GM19328 (cell line): ENCODE results near the gene KCNAB2.

Experiments used
- ATAC-seq: cut with Tn5 transposase; IDR thresholded peaks from one replicate; pipeline ENCODE4 v1.9.1; 2021; ENCODE audit warnings: mild to moderate bottlenecking, moderate library complexity; ENCODE audit not compliant: unreplicated experiment

KCNAB2 gene

DNA sequence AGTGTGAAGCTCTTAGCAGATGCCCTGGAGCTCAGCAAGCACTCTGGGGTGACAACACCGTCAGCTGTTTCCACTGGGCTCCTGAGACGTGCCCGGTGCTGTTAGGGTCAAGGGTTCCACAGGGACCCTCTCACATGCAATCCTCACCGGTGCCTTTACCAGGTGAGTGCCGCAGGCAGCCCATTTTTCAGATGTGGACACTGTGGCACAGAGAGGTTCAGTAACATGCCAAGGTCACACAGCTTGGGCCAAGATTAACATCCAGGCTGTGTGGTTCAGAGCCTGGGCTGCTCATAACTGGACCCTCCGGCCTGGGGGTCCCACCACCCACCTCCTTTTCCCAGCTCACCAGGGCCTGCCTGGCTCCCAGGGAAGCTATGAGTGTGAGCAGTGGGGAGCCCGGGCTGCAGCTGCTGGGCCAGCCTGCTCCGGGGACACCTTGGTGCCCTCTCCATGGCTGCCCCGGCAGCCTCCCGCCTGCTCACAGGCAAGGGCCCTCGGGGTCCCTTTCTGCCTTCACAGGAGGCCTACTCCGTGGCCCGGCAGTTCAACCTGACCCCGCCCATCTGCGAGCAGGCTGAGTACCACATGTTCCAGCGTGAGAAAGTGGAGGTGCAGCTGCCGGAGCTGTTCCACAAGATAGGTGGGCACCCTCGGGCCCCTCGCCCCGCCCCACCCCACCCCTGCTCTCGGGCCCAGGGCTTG is 49.3 kb downstream of the KCNAB2 start:
- ATAC-seq: no peak

GRCh38 chr1:6095511-6096242 is 50.0 kb downstream of the KCNAB2 start:
- ATAC-seq: no peak

GRCh38 chr1:6096243-6097116 is 50.8 kb downstream of the KCNAB2 start:
- ATAC-seq: no peak

DNA sequence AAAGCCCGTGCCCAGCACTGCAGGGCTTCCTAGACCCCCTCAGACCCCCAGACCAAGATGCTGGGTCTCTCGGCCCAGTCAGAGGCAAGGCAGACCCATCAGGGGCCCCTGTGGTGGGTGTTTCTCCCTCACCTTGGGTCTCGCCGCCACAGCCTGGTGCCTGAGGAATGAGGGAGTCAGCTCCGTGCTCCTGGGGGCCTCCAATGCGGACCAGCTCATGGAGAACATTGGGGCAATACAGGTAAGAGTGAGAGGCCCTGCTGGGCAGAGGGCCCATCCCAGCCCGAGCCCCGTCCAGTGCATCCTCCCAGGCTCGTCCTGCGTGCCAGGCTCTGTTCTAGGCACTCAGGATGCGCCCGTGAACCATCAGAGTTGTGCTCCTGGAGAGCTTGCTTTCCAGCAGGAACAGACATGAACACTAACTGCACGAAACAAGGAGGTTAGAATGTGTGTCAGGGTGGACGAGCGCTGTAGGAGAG is 51.5 kb downstream of the KCNAB2 start:
- ATAC-seq: no peak

- no peak for ATAC-seq
These were observed 52.1 kb downstream of the KCNAB2 start for GRCh38 chr1:6097824-6098223.

- ATAC-seq: no peak
These were observed 52.9 kb downstream of the KCNAB2 start for GRCh38 chr1:6098303-6099215.

DNA sequence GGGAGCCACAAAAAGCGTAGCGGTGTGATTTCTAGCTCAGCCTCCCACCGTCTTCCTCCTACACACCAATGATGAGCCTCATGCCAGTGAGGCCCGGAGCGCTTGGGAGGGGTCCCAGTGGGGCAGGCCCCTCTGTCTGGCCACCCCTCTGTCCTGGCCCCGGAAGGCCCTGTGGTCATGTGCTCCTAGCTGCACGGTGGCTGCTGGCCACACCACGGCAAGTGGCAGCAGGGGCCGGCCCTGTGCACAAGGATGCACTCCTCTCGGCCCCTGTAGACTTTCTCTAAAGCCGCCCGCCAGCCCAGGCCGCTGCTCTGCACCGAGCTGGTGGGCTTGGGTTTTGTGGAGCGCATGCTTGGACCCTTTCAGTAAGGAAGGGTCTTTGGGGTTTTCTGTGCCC is 53.6 kb downstream of the KCNAB2 start:
- no peak for ATAC-seq

- no peak for ATAC-seq
These were observed 54.4 kb downstream of the KCNAB2 start for GRCh38 chr1:6099787-6100765.

DNA sequence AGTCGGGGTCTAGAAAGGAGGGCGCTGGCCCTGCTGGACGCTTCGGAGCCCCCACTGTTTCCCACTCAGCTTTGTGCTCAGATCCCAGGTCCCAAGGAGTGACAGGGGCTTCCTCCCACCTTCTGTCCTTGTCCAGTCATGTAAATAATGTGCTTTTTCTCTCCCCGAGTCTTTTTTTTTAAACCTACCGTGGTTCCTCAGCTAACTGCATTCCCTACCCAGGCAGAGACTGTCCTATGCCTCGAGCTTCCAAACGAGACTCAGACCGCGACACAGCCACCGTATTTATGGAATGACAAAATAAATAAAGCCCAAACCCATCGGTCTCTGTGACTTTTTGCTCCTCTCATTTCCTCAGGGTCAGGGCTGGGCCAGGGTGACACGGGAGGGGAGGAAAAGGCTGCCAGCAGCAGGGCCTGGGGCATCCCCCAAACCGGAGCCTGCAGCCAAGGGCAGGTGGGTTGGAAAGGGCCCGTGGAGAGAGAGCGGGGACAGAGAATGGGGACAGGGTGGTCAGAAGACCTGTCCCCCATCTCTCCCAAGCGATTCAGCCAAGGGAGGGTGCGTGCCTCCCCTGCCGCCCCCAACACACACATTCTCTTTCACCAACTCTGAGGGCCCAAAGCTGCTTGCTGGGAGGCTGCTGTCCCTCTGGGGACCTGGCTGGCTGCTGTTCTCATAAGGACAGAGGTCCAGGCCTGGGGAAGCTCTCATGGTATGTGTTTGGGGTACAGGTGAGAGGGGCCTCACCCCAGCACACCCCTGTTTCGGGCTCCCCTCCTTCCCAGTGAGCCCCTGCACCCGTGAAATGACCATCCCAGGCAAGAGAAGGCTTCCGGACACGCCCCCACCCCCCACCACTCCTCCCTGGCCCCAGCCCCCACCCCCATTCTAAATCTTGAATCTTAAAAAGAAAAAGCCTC is 55.4 kb downstream of the KCNAB2 start:
- ATAC-seq: no peak

DNA sequence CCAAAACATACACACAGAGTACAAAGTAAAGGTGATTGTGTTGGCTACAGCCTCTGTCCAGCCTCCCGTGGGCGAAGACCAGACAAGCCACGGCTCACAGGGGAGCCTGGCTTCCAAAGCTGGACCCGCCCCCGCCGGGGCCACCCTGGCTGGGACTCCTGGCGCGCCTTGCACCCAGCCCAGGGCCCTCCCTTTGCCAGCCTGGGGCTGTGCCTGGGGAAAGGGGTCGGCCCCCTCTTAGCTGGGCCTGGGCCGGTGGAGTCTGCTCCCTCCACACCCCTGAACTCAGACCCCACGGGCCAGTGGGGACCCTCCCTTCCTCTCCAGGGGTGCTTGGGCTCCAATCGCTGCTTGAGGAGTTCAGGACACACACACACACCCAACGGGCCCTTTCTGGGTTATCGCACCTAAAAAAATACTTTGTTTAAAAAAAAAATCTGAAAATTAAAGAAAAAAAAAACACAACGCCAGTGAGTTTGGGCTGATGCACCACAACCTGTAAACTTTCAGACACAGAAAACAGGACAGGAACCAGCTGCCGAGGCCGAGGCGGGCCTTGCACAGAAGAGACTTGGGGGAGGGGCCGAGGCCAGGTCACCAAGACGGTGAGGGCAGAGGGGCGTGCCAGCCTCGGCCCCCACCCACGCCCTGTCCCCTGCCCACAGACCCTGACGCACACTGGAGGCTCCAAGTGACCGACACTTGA is 56.3 kb downstream of the KCNAB2 start:
- no peak for ATAC-seq

- ATAC-seq: no peak
These were observed 56.8 kb downstream of the KCNAB2 start for GRCh38 chr1:6102532-6102845.

GRCh38 chr1:6103111-6103853 is 57.6 kb downstream of the KCNAB2 start:
- ATAC-seq: no peak

DNA sequence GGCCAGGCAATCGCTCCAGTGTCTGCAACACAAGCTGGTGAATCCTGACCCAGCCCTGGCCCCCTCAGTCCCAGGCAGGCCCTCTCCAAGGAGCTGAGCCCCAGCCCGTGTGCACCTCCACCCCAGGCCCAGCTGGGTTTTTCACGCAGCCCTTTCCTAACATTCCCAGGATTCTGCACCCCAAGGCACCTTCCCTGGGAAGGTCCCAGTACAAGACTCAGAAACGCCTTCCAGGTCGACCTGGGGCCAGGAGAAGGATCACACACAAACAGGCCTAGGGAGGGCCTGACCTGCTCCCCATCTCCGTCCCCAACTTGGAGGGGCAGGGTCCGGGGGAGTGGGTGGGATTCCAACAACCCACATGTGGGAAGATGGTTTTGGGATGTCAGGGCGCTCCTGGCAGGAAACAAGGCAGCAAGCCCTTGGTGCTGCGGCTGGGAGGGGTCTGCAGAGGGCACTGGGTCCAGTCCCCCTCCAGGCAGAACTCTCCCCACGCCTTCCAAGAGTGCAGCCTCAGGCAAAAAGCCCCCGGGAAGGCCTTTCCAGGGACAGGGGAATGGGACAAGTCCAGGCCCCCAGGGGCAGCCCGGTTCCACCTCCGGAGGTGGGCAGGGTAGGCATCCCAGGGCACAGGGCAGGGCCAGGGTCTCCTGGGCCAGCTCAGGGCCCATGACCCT is 58.3 kb downstream of the KCNAB2 start:
- ATAC-seq: no peak

GRCh38 chr1:6104631-6105030 is 58.9 kb downstream of the KCNAB2 start:
- ATAC-seq: no peak

DNA sequence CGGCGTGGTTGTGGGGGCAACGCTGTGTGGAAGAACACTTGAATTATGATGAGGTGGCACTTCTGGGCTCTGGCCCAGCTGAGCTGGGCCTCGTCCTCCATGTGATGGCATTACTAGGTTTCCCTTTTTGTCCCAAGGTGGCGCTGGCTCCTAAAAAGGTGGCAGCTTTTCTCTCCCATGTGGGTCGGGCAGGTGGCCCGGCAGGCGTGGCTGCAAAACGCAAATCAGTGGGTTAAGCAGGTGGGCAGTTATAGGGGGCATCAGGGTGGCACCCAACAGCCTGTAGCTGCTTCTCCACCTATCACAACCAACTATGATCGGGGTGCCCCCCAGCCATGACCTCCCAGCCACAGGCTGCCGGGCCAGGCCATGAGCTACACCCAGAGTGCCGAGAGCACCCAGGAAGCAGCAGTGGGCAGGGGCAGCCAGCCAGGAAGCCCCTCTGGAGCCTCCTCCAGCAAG is 59.6 kb downstream of the KCNAB2 start:
- ATAC-seq: no peak

DNA sequence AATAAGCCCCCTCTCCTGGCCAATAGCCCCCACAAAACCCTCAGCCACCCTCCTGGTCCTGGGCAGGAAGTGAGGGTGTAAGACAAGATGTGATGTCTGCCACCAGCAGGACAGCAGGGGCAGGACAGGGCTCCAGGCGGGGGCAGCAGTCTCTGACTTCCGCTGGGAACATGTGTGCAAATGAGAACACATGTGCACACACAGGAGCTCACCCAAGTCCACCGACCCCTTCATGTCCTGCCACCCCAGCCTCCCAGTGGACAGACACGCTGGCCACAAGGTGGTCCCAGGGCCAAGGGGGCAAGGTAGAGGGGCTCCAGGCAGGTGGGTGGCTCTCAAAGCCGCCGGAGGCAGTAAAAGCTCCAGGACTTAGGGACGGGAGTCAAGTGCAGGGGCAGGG is 60.1 kb downstream of the KCNAB2 start:
- ATAC-seq: no peak
